ENCODE results near the gene CMSS1. TPM values are rescaled to one million over a fixed set of nuclear protein-coding genes. Genes with fewer than 3 reads are reported as not detected.

The CMSS1 gene
- total RNA-seq, 1 experiment from 2014 or later = 55.8 TPM

DNA sequence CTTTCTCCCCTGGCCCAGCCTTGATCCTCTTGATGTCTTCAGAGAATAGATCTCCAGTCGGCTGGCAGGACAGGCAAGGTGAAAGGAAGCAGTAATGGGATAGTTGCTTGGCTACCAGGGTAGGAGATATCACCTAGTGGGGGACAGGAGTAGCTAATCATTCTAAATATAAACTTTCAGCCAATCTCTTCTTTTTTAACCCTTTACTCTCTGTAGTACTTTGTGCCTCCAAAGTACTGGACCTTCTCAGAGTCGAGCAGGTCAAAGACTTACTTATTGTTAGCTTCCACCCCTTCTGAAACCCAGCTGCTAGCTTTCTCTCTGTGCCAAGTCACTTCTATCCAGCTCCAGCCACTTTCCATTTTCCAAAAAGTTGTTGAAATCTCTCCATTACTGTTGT lies 340.0 kb downstream of the CMSS1 start:
- CTCF ChIA-PET = no interaction called here
- H3K27ac Mint-ChIP-seq (ENCODE audit: unreplicated experiment) = no peak overlapping the region
- TF ChIP-seq, protein P1, sequence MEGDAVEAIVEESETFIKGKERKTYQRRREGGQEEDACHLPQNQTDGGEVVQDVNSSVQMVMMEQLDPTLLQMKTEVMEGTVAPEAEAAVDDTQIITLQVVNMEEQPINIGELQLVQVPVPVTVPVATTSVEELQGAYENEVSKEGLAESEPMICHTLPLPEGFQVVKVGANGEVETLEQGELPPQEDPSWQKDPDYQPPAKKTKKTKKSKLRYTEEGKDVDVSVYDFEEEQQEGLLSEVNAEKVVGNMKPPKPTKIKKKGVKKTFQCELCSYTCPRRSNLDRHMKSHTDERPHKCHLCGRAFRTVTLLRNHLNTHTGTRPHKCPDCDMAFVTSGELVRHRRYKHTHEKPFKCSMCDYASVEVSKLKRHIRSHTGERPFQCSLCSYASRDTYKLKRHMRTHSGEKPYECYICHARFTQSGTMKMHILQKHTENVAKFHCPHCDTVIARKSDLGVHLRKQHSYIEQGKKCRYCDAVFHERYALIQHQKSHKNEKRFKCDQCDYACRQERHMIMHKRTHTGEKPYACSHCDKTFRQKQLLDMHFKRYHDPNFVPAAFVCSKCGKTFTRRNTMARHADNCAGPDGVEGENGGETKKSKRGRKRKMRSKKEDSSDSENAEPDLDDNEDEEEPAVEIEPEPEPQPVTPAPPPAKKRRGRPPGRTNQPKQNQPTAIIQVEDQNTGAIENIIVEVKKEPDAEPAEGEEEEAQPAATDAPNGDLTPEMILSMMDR (IDR thresholded peaks at IDR 0.05; ENCODE audit: unreplicated experiment) = no peak
- intact Hi-C loops (cut with micrococcal nuclease; ENCODE audit: unreplicated experiment) = no loop called here
- no peaks in the 10 kb centered on the region for H3K27me3 Mint-ChIP-seq (ENCODE audit: unreplicated experiment)
- H3K4me3 Mint-ChIP-seq (ENCODE audit: low read depth, unreplicated experiment) = no peak overlapping the region
- H3K9me3 Mint-ChIP-seq (ENCODE audit: low read depth, unreplicated experiment) = peaks cover 11% of the 10 kb centered on the region
- DNase-seq = no peak
- H3K4me1 Mint-ChIP-seq (ENCODE audit: low read depth, unreplicated experiment) = peaks cover 8% of the 10 kb centered on the region
- H3K36me3 Mint-ChIP-seq (ENCODE audit: insufficient read depth, unreplicated experiment) = no peaks in the 10 kb centered on the region
- BruUV-seq (replicated peaks) = no TSS peak

DNA sequence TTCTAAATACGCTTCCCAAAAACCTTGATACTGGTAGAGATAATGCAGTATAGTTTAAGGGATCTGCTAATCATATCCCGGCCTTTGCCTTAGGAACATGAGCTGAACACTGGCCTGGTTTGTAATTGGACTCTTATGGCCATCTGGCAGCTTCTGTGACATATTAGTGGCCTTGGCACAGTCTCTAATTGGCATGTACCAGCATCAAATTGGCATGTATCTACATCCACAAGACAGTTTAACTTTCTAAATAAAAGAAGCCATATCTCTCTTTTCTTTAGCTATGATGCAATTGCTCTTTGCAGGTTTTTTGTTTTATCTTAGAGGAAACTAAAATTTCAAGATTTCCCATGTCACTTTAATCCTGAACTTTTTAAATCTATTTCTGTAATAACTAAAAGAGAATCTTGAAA lies 341.3 kb downstream of the CMSS1 start:
- no peaks in the 10 kb centered on the region for H3K36me3 Mint-ChIP-seq (ENCODE audit: insufficient read depth, unreplicated experiment)
- no peaks in the 10 kb centered on the region for H3K27me3 Mint-ChIP-seq (ENCODE audit: unreplicated experiment)
- no peak overlapping the region for H3K4me3 Mint-ChIP-seq (ENCODE audit: low read depth, unreplicated experiment)
- H3K4me1 Mint-ChIP-seq (ENCODE audit: low read depth, unreplicated experiment) = peaks cover 8% of the 10 kb centered on the region
- CTCF ChIA-PET = no interaction called here
- no peak overlapping the region for H3K27ac Mint-ChIP-seq (ENCODE audit: unreplicated experiment)
- TF ChIP-seq, protein P1 (IDR thresholded peaks at IDR 0.05; ENCODE audit: unreplicated experiment) = no peak
- intact Hi-C loops (cut with micrococcal nuclease; ENCODE audit: unreplicated experiment) = no loop called here
- H3K9me3 Mint-ChIP-seq (ENCODE audit: low read depth, unreplicated experiment) = peaks cover 10% of the 10 kb centered on the region
- no peak for DNase-seq
- no TSS peak for BruUV-seq (replicated peaks)

DNA sequence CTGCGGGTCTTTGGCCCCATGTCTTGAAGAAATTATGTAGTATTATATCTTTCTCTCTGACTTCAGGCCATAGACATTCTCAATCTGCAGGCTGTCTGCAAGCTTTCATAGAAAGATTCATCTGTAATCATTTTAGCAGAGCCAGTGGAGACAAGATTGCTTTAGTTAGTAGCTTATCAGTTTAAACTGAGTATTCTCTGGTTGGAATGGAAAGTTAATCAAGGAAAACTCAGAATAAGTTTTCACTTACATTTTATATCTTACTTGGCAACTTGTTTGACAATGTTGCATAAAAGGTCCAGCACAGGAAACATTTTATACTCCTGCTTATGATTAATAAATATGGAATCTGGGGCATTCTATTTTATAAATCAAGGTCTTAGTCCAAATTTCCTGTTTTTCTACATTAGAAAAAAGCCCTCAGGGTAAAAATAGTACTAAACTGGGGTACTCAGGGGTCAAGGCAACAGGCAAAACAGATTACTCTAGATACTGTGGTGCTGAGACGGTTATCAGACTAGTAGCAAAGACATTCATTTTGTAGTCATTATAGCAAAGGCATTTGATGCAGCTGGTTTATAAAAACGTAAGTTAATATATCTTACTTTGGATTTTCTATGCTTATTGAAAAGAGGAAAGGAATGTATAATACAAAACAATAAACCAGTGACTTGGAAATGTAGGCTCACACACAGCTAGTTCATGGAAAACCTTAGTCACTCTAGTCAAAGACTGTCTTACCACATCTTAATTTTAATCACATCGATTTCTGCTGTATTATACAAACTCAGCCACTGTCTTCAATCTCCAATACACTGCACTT lies 341.9 kb downstream of the CMSS1 start:
- Mint-ChIP-seq H3K27ac (ENCODE audit: unreplicated experiment) (no peak overlapping the region), H3K4me1 (ENCODE audit: low read depth, unreplicated experiment) (peaks cover 8% of the 10 kb centered on the region), H3K27me3 (ENCODE audit: unreplicated experiment) (no peaks in the 10 kb centered on the region), H3K36me3 (ENCODE audit: insufficient read depth, unreplicated experiment) (no peaks in the 10 kb centered on the region), H3K4me3 (ENCODE audit: low read depth, unreplicated experiment) (no peak overlapping the region), H3K9me3 (ENCODE audit: low read depth, unreplicated experiment) (peaks cover 10% of the 10 kb centered on the region)
- TF ChIP-seq, protein P1 (IDR thresholded peaks at IDR 0.05; ENCODE audit: unreplicated experiment) = no peak
- intact Hi-C loops (cut with micrococcal nuclease; ENCODE audit: unreplicated experiment) = no loop called here
- CTCF ChIA-PET = no interaction called here
- DNase-seq = no peak
- no TSS peak for BruUV-seq (replicated peaks)

DNA sequence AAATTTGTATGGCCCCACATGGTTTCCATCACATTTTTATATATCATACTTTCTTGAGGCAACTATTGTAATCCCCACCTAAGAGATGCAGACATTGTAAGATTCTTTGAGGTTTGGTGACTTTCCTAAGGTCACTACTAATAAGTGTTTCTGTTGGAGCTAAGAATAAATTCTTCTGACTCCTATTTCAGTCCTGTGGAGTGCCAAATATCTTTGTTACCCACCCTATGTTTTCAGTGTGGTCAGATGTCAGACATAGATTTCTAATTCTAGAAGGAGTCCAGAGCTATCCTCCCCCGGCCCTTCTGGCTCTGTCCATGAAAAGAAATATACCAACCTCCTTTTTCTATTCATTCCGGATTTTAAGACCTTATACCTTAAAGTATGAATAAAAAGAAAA lies 342.9 kb downstream of the CMSS1 start:
- Mint-ChIP-seq H3K4me1 (ENCODE audit: low read depth, unreplicated experiment) (peaks cover 8% of the 10 kb centered on the region), H3K9me3 (ENCODE audit: low read depth, unreplicated experiment) (peaks cover 4% of the 10 kb centered on the region), H3K27me3 (ENCODE audit: unreplicated experiment) (no peaks in the 10 kb centered on the region), H3K4me3 (ENCODE audit: low read depth, unreplicated experiment) (no peak overlapping the region), H3K36me3 (ENCODE audit: insufficient read depth, unreplicated experiment) (no peaks in the 10 kb centered on the region), H3K27ac (ENCODE audit: unreplicated experiment) (no peak overlapping the region)
- CTCF ChIA-PET = no interaction called here
- DNase-seq = no peak
- TF ChIP-seq, protein P1 (IDR thresholded peaks at IDR 0.05; ENCODE audit: unreplicated experiment) = no peak
- intact Hi-C loops (cut with micrococcal nuclease; ENCODE audit: unreplicated experiment) = no loop called here
- no TSS peak for BruUV-seq (replicated peaks)

All from Calu3 (cell line).